GM12878 (cell line): ENCODE results near the gene MAB21L3. TPM values are rescaled to one million over a fixed set of nuclear protein-coding genes. Genes with fewer than 3 reads are reported as not detected.

Source experiments
- BHLHE40 ChIP-seq, 2 experiments: fragments of 450-650 bp in 1 of 2; IDR thresholded peaks; 2 replicates each; pipeline ENCODE4 v1.6.1; 2011 to 2017; ENCODE audit warnings: low read depth in 2 of 2, borderline replicate concordance in 1 of 2, improper control_type of control experiment in 1 of 2, low read length in 1 of 2, mild to moderate bottlenecking in 1 of 2
- BRCA1 ChIP-seq: IDR thresholded peaks from 2 replicates; pipeline ENCODE4 v1.6.1; 2011; ENCODE audit warnings: low read depth, low read length, improper control_type of control experiment
- CTCF ChIP-seq, 3 experiments: IDR thresholded peaks in 2 of 3; conservative IDR thresholded peaks in 1 of 3; 2 replicates each; pipeline ENCODE4 v1.5.1; 2011; ENCODE audit warnings: low read depth in 3 of 3, low read length in 3 of 3, mild to moderate bottlenecking in 3 of 3, control low read depth in 2 of 3, moderate library complexity in 2 of 3, inconsistent platforms in 1 of 3, mixed read lengths in 1 of 3; ENCODE audit not compliant: control insufficient read depth in 2 of 3, insufficient read depth in 1 of 3; ENCODE audit errors: extremely low read depth in 1 of 3
- E2F4 ChIP-seq: IDR thresholded peaks from 2 replicates; pipeline ENCODE4 v1.6.1; 2012; ENCODE audit warnings: low read depth, low read length, improper control_type of control experiment
- E2F8 ChIP-seq: fragments of 450-650 bp; IDR thresholded peaks from 2 replicates; pipeline ENCODE4 v1.6.1; 2018; ENCODE audit warnings: mild to moderate bottlenecking, low read depth, moderate library complexity; ENCODE audit not compliant: partially characterized antibody
- E4F1 ChIP-seq: fragments of 450-650 bp; IDR thresholded peaks from 2 replicates; pipeline ENCODE4 v1.6.1; 2018; ENCODE audit warnings: borderline replicate concordance, mild to moderate bottlenecking; ENCODE audit not compliant: partially characterized antibody
- JUNB ChIP-seq: IDR thresholded peaks from 2 replicates; pipeline ENCODE4 v1.6.1; 2016; ENCODE audit warnings: antibody characterized with exemption, mild to moderate bottlenecking
- MEF2B ChIP-seq: fragments of 450-650 bp; IDR thresholded peaks from 2 replicates; pipeline ENCODE4 v1.6.1; 2018; ENCODE audit warnings: mild to moderate bottlenecking, moderate library complexity; ENCODE audit not compliant: partially characterized antibody, poor library complexity, severe bottlenecking
- MTA2 ChIP-seq: fragments of 450-650 bp; IDR thresholded peaks from 2 replicates; pipeline ENCODE4 v1.6.1; 2016; ENCODE audit warnings: low read depth, mild to moderate bottlenecking, moderate library complexity
- MYB ChIP-seq: fragments of 150-350 bp; IDR thresholded peaks from 2 replicates; pipeline ENCODE4 v1.6.1; 2014; ENCODE audit warnings: mild to moderate bottlenecking, low read depth, low read length, borderline replicate concordance
- NFYA ChIP-seq: IDR thresholded peaks from 2 replicates; pipeline ENCODE4 v1.6.1; 2011; ENCODE audit warnings: low read depth, mild to moderate bottlenecking, low read length, improper control_type of control experiment, borderline replicate concordance
- POLR2AphosphoS5 ChIP-seq: IDR thresholded peaks from 2 replicates; pipeline ENCODE4 v1.6.1; 2011; ENCODE audit warnings: mild to moderate bottlenecking, low read length, inconsistent platforms
- RFX5 ChIP-seq: IDR thresholded peaks from 2 replicates; pipeline ENCODE4 v1.6.1; 2011; ENCODE audit warnings: low read depth, low read length, improper control_type of control experiment
- RUNX3 ChIP-seq: IDR thresholded peaks from 2 replicates; pipeline ENCODE4 v1.6.1; 2012; ENCODE audit warnings: low read length, inconsistent platforms
- SP1 ChIP-seq: IDR thresholded peaks from one replicate; pipeline ENCODE4 v1.6.1; 2011; ENCODE audit warnings: low read depth, low read length
- SREBF1 ChIP-seq: IDR thresholded peaks from 2 replicates; pipeline ENCODE4 v1.6.1; 2012; ENCODE audit warnings: mild to moderate bottlenecking, low read length
- STAT1 ChIP-seq: fragments of 450-650 bp; conservative IDR thresholded peaks from 2 replicates; pipeline ENCODE4 v1.6.1; 2014; ENCODE audit warnings: antibody characterized with exemption, mild to moderate bottlenecking
- TAF1 ChIP-seq: IDR thresholded peaks from 2 replicates; pipeline ENCODE4 v1.6.1; 2011; ENCODE audit warnings: mild to moderate bottlenecking, low read depth, low read length, borderline replicate concordance
- YY1 ChIP-seq: IDR thresholded peaks from 2 replicates; pipeline ENCODE4 v1.6.1; 2011; ENCODE audit warnings: low read depth, mild to moderate bottlenecking, low read length
- ZNF384 ChIP-seq: IDR thresholded peaks from 2 replicates; pipeline ENCODE4 v1.6.1; 2012; ENCODE audit warnings: low read depth, mild to moderate bottlenecking, low read length, improper control_type of control experiment, borderline replicate concordance
- ZSCAN29 ChIP-seq: fragments of 450-650 bp; IDR thresholded peaks from 2 replicates; pipeline ENCODE4 v1.6.1; 2017; ENCODE audit warnings: mild to moderate bottlenecking, moderate library complexity
- polyA plus RNA-seq, 11 experiments: library from polyadenylated mRNA; depleted of rRNA in 4 of 11; unstranded in 6 of 11; stranded (reverse) in 5 of 11; fragments of >200 nt; fragmentation: Nextera tagmentation in 4 of 11; fragmentation: Illumina TruSeq in 1 of 11; extraction: Ambion mirVana in 4 of 11; extraction: Trizol in 1 of 11; gene quantifications; 1 replicate in 1 of 11; 2 replicates in 10 of 11; pipeline versions ENCODE4 v1.2.1 to v1.2.3, GENCODE V29; 2011 to 2016; ENCODE audit warnings: inconsistent platforms in 2 of 11, missing spikeins in 2 of 11, low read depth in 1 of 11
- total RNA-seq, 4 experiments: library from RNA; depleted of rRNA in 3 of 4; stranded (reverse); fragments of >200 nt in 3 of 4; fragmentation: Illumina TruSeq in 1 of 4; extraction: Trizol in 1 of 4; gene quantifications; 2 replicates each; pipeline versions ENCODE4 v1.2.1 to v1.2.3, GENCODE V29; 2013 to 2021

MAB21L3 gene
- total and polyA plus RNA-seq, 10 of the 15 experiments (the other 5 are each of a cell fraction or from before 2014, with no cell fraction given): 0.18 to 18.6 (median 1.3) TPM

- TF ChIP-seq SP1 (no peak), ZNF384 (no peak), STAT1 (no peak), BRCA1 (no peak), NFYA (no peak), YY1 (no peak), MEF2B (peak; percentile 45), MTA2 (peak; percentile 83), JUNB (no peak), MYB (no peak), RFX5 (no peak), BHLHE40 (IDR thresholded peaks at IDR 0.05; ENCODE audit: borderline replicate concordance in 1 of 2, low read depth in 2 of 2, low read length in 1 of 2) (peak; percentile 68 to 73), RUNX3 (peak; percentile 49), E2F8 (no peak), POLR2AphosphoS5 (no peak), E4F1 (no peak), ZSCAN29 (no peak), CTCF (IDR thresholded peaks at IDR 0.05 in 2 of 3, conservative IDR thresholded peaks at IDR 0.05 in 1 of 3; ENCODE audit: control insufficient read depth in 2 of 3, extremely low read depth in 1 of 3, insufficient read depth in 1 of 3, low read depth in 3 of 3, low read length in 3 of 3) (no peak), E2F4 (no peak), SREBF1 (no peak), TAF1 (no peak)
Observed at GRCh38 chr1:116110567-116111523, at the start of gene MAB21L3 (continued).
